ENCODE results near the gene IGF1R. TPM values are rescaled to one million over a fixed set of nuclear protein-coding genes. Genes with fewer than 3 reads are reported as not detected.

Gene IGF1R
- total RNA-seq, 1 donor from 2014 or later: 151 TPM

DNA sequence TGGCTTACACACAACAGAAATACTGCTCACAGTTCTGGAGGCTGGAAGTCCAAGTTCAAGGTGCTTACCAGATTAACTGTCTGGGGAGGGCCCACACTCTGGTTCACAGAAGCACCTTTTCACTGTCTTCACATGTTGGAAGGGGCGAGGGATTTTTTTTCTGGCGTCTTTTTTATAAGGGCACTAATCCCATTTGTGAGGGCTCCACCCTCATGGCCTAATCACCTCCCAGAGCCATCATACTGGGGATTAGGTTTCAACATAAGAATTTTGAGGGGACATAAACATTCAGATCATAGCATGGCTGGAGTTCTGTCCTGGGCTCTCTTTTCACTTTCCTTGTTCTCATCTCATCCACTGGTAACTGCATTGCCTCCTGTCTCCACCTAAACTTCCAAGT, 63.5 kb downstream of the IGF1R start:
- H3K36me3 ChIP-seq: peaks cover 6 to 23% of the 10 kb centered on the region in 2 donors
- no peak overlapping the region for H3K27ac ChIP-seq
- intact Hi-C loops (cut with DNase I): no loop called here
- no peaks in the 10 kb centered on the region for H3K9me3 ChIP-seq
- TF ChIP-seq, protein P1, sequence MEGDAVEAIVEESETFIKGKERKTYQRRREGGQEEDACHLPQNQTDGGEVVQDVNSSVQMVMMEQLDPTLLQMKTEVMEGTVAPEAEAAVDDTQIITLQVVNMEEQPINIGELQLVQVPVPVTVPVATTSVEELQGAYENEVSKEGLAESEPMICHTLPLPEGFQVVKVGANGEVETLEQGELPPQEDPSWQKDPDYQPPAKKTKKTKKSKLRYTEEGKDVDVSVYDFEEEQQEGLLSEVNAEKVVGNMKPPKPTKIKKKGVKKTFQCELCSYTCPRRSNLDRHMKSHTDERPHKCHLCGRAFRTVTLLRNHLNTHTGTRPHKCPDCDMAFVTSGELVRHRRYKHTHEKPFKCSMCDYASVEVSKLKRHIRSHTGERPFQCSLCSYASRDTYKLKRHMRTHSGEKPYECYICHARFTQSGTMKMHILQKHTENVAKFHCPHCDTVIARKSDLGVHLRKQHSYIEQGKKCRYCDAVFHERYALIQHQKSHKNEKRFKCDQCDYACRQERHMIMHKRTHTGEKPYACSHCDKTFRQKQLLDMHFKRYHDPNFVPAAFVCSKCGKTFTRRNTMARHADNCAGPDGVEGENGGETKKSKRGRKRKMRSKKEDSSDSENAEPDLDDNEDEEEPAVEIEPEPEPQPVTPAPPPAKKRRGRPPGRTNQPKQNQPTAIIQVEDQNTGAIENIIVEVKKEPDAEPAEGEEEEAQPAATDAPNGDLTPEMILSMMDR (IDR thresholded peaks at IDR 0.05): no peak
- H3K4me3 ChIP-seq: no peak overlapping the region
- H3K27me3 ChIP-seq: no peaks in the 10 kb centered on the region
- peaks cover 3 to 43% of the 10 kb centered on the region in 2 donors for H3K4me1 ChIP-seq
- no peak for DNase-seq (ENCODE audit: low spot score in 2 of 2)

GRCh38 chr15:98712845-98713584, 64.7 kb downstream of the IGF1R start:
- Histone ChIP-seq H3K4me3 (no peak overlapping the region), H3K9me3 (no peaks in the 10 kb centered on the region), H3K36me3 (peaks cover 4 to 18% of the 10 kb centered on the region in 2 donors), H3K4me1 (peaks cover 3 to 48% of the 10 kb centered on the region in 2 donors), H3K27me3 (no peaks in the 10 kb centered on the region), H3K27ac (peak overlapping the region; percentile 69 to 73)
- intact Hi-C loops (cut with DNase I): no loop called here
- TF ChIP-seq, protein P1 (IDR thresholded peaks at IDR 0.05): no peak
- no peak for DNase-seq (ENCODE audit: low spot score in 2 of 2)

GRCh38 chr15:98713585-98714001, 65.3 kb downstream of the IGF1R start:
- Histone ChIP-seq H3K4me1 (peaks cover 5 to 52% of the 10 kb centered on the region in 2 donors), H3K4me3 (no peak overlapping the region), H3K27ac (peak overlapping the region; percentile 69 to 73), H3K27me3 (no peaks in the 10 kb centered on the region), H3K9me3 (no peaks in the 10 kb centered on the region), H3K36me3 (peaks cover 2 to 15% of the 10 kb centered on the region in 2 donors)
- intact Hi-C loops (cut with DNase I): no loop called here
- DNase-seq (ENCODE audit: low spot score in 2 of 2): no peak
- TF ChIP-seq, protein P1 (IDR thresholded peaks at IDR 0.05): no peak

GRCh38 chr15:98714922-98715321, 66.6 kb downstream of the IGF1R start:
- Histone ChIP-seq H3K4me1 (peaks cover 2 to 55% of the 10 kb centered on the region in 2 donors), H3K27me3 (no peaks in the 10 kb centered on the region), H3K36me3 (peaks cover 2 to 15% of the 10 kb centered on the region in 2 donors), H3K4me3 (peak overlapping the region in 1 of 2 donors; percentile 3), H3K27ac (peak overlapping the region; percentile 69 to 73), H3K9me3 (no peaks in the 10 kb centered on the region)
- TF ChIP-seq, protein P1 (IDR thresholded peaks at IDR 0.05): no peak
- no peak for DNase-seq (ENCODE audit: low spot score in 2 of 2)
- intact Hi-C loops (cut with DNase I): no loop called here

GRCh38 chr15:98715401-98715800, 67.1 kb downstream of the IGF1R start:
- intact Hi-C loops (cut with DNase I): no loop called here
- Histone ChIP-seq H3K9me3 (no peaks in the 10 kb centered on the region), H3K36me3 (peaks cover 2 to 15% of the 10 kb centered on the region in 2 donors), H3K4me1 (peaks cover 2 to 60% of the 10 kb centered on the region in 2 donors), H3K27me3 (no peaks in the 10 kb centered on the region), H3K4me3 (peak overlapping the region in 1 of 2 donors; percentile 3), H3K27ac (peak overlapping the region; percentile 69 to 73)
- DNase-seq (ENCODE audit: low spot score in 2 of 2): no peak
- TF ChIP-seq, protein P1 (IDR thresholded peaks at IDR 0.05): no peak

Measured in ascending aorta (tissue), 2 donors.